ENCODE measurements around the gene SLC25A48. TPM values are rescaled to one million over a fixed set of nuclear protein-coding genes. Genes with fewer than 3 reads are reported as not detected.

SLC25A48 gene
- total RNA-seq, 2 experiments from 2014 or later, result not detected

DNA sequence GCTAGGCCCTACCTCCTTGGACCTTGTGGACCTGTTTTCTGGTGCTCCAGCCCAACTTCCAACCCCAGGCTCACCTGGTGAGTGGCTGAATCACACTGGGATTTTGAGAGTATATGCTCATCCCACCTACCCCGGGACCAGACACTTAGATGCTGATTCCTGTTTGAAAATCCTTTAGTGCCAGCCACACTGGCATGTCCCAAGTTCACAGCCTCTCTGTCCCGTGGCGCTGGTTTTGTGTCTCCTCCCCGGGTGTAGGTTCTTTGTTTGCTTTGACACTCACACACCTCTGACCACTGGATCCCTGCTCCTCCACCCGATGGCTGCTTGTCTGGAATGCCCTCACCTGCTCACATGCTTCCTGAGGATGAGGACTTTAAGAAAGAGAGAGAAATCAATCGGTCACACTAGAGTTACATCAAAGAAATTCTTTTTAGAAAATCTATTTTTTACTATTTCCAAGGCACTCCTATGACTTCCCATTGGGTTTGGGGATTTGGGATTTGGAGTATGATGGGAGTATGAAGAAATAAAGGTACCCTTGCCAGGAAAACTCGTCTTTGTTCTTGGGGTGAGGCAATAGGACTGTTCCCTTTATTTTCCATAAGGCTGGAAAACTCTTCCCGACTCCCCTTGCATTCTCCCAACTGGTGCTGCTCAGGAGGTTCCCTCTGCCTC is 7.3 kb upstream of the SLC25A48 start:
- H3K4me3 ChIP-seq (ENCODE audit: low read length), result no peak overlapping the region
- no peak for ATAC-seq (ENCODE audit: poor library complexity)

GRCh38 chr5:135827965-135828781 is 6.3 kb upstream of the SLC25A48 start:
- CTCF ChIA-PET, result interaction anchor here (0.7 kb wide), 1 partner anchor 9 kb away, joined by 3 read pairs; no protein-coding TSS in a partner anchor
- H3K36me3 ChIP-seq (ENCODE audit: insufficient read depth, low read length), result no peaks in the 10 kb centered on the region
- DNase-seq (no peak), ATAC-seq (ENCODE audit: poor library complexity) (no peak)
- H3K4me1 ChIP-seq (ENCODE audit: insufficient read depth, low read length), result no peaks in the 10 kb centered on the region
- no peaks in the 10 kb centered on the region for H3K36me3 Mint-ChIP-seq (ENCODE audit: low read depth)
- H3K9me3 ChIP-seq (ENCODE audit: control insufficient read depth in 1 of 2, insufficient read depth in 1 of 2, low read length in 2 of 2), result peaks cover 0 to 9% of the 10 kb centered on the region in 2 experiments
- no peaks in the 10 kb centered on the region for H3K9me3 Mint-ChIP-seq
- H3K27me3 Mint-ChIP-seq, result peaks cover 34% of the 10 kb centered on the region
- no peak overlapping the region for H3K4me3 Mint-ChIP-seq
- no peak overlapping the region for H3K4me3 ChIP-seq (ENCODE audit: low read length)
- no peak overlapping the region for H3K27ac ChIP-seq (ENCODE audit: low read depth in 1 of 2, low read length in 2 of 2)
- intact Hi-C loops (cut with DNase I, micrococcal nuclease), result no loop called here
- POLR2A ChIA-PET, result no interaction called here
- peaks cover 10 to 11% of the 10 kb centered on the region in 2 experiments for H3K27me3 ChIP-seq (ENCODE audit: control insufficient read depth in 1 of 2, insufficient read depth in 2 of 2, low read length in 2 of 2)
- no peak overlapping the region for H3K27ac Mint-ChIP-seq
- no peak for TF ChIP-seq CTCF (IDR thresholded peaks at IDR 0.05)
- H3K4me1 Mint-ChIP-seq (ENCODE audit: low read depth), result no peaks in the 10 kb centered on the region

More for the DNA sequence above, 7.3 kb upstream of the SLC25A48 start:
- Mint-ChIP-seq H3K4me3 (no peak overlapping the region), H3K9me3 (no peaks in the 10 kb centered on the region), H3K27me3 (peaks cover 24% of the 10 kb centered on the region), H3K4me1 (ENCODE audit: low read depth) (no peaks in the 10 kb centered on the region), H3K27ac (no peak overlapping the region), H3K36me3 (ENCODE audit: low read depth) (no peaks in the 10 kb centered on the region)
- intact Hi-C loops (cut with DNase I, micrococcal nuclease), result no loop called here
- peaks cover 0 to 5% of the 10 kb centered on the region in 2 experiments for H3K9me3 ChIP-seq (ENCODE audit: control insufficient read depth in 1 of 2, insufficient read depth in 1 of 2, low read length in 2 of 2)
- ChIA-PET POLR2A (no interaction called here), CTCF (no interaction called here)
- no peaks in the 10 kb centered on the region for H3K36me3 ChIP-seq (ENCODE audit: insufficient read depth, low read length)
- H3K27me3 ChIP-seq (ENCODE audit: control insufficient read depth in 1 of 2, insufficient read depth in 2 of 2, low read length in 2 of 2), result peaks cover 4 to 5% of the 10 kb centered on the region in 2 experiments
- no peak for TF ChIP-seq CTCF (IDR thresholded peaks at IDR 0.05)
- H3K27ac ChIP-seq (ENCODE audit: low read depth in 1 of 2, low read length in 2 of 2), result no peak overlapping the region
- no peak for DNase-seq
- H3K4me1 ChIP-seq (ENCODE audit: insufficient read depth, low read length), result no peaks in the 10 kb centered on the region

DNA sequence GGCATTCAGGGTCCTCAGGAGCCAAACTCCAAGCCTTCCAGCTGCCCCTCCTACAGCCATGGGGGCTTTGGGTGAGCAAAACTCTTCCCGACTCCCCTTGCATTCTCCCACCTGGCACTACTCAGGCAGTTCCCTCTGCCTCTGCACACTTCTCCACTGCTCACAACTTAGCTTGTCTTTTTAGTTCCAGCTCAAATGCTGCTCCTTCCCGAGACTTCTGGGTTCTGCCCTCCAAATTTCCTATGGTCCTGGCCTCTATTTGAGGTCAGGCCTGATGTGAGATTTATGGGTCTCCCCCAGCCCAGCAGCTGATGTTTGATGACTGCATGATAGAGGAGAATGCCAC is 5.7 kb upstream of the SLC25A48 start:
- H3K9me3 ChIP-seq (ENCODE audit: control insufficient read depth in 1 of 2, insufficient read depth in 1 of 2, low read length in 2 of 2), result peaks cover 0 to 9% of the 10 kb centered on the region in 2 experiments
- POLR2A ChIA-PET, result no interaction called here
- Mint-ChIP-seq H3K4me1 (ENCODE audit: low read depth) (no peaks in the 10 kb centered on the region), H3K9me3 (no peaks in the 10 kb centered on the region), H3K4me3 (no peak overlapping the region), H3K36me3 (ENCODE audit: low read depth) (no peaks in the 10 kb centered on the region), H3K27me3 (peaks cover 40% of the 10 kb centered on the region), H3K27ac (no peak overlapping the region)
- H3K27ac ChIP-seq (ENCODE audit: low read depth in 1 of 2, low read length in 2 of 2), result no peak overlapping the region
- H3K27me3 ChIP-seq (ENCODE audit: control insufficient read depth in 1 of 2, insufficient read depth in 2 of 2, low read length in 2 of 2), result peaks cover 11 to 16% of the 10 kb centered on the region in 2 experiments
- H3K4me3 ChIP-seq (ENCODE audit: low read length), result no peak overlapping the region
- intact Hi-C loops (cut with DNase I, micrococcal nuclease), result no loop called here
- no peak for TF ChIP-seq CTCF (IDR thresholded peaks at IDR 0.05)
- no peaks in the 10 kb centered on the region for H3K36me3 ChIP-seq (ENCODE audit: insufficient read depth, low read length)
- CTCF ChIA-PET, result no interaction called here
- H3K4me1 ChIP-seq (ENCODE audit: insufficient read depth, low read length), result no peaks in the 10 kb centered on the region
- DNase-seq (no peak), ATAC-seq (ENCODE audit: poor library complexity) (no peak)
